KMS-11 (cell line): ENCODE data around the gene TMEM59.
A peak's percentile ranks its signal among the peaks of the same experiment; 100 is the strongest.

Experiments
- H2AFZ ChIP-seq: fragments of 200-600 bp; sonication (generic); 2 replicates; pipeline ENCODE4 v1.6.1; 2016; ENCODE audit warnings: antibody characterized with exemption, mixed run types, low read depth
- H3K27ac ChIP-seq: fragments of 200-600 bp; sonication (generic); 2 replicates; pipeline ENCODE4 v1.6.1; 2016; ENCODE audit warnings: mild to moderate bottlenecking, mixed run types
- H3K27me3 ChIP-seq: fragments of 200-600 bp; sonication (generic); 2 replicates; pipeline ENCODE4 v1.6.1; 2017; ENCODE audit warnings: mild to moderate bottlenecking, low read depth, mixed run types, moderate library complexity; ENCODE audit not compliant: insufficient read depth
- H3K36me3 ChIP-seq: fragments of 200-600 bp; sonication (generic); 2 replicates; pipeline ENCODE4 v1.6.1; 2017; ENCODE audit warnings: mild to moderate bottlenecking, mixed run types; ENCODE audit not compliant: insufficient read depth
- H3K4me1 ChIP-seq: fragments of 200-600 bp; sonication (generic); 2 replicates; pipeline ENCODE4 v1.6.1; 2016; ENCODE audit warnings: mild to moderate bottlenecking, low read depth, mixed run types; ENCODE audit not compliant: poor library complexity, severe bottlenecking
- H3K4me2 ChIP-seq: fragments of 200-600 bp; sonication (generic); 2 replicates; pipeline ENCODE4 v1.7.0; 2016; ENCODE audit warnings: mild to moderate bottlenecking, mixed run types
- H3K4me3 ChIP-seq: fragments of 200-600 bp; sonication (generic); IDR thresholded peaks from 2 replicates; pipeline ENCODE4 v1.6.1; 2017; ENCODE audit warnings: low read depth, low read length, mixed read lengths; ENCODE audit not compliant: insufficient read depth
- H3K79me2 ChIP-seq: fragments of 200-600 bp; sonication (generic); 2 replicates; pipeline ENCODE4 v1.6.1; 2016; ENCODE audit warnings: low read depth, mixed run types; ENCODE audit not compliant: insufficient read depth
- H3K9ac ChIP-seq: fragments of 200-600 bp; sonication (generic); 2 replicates; pipeline ENCODE4 v1.6.1; 2016; ENCODE audit warnings: mild to moderate bottlenecking, mixed run types
- H4K20me1 ChIP-seq: fragments of 200-600 bp; sonication (generic); 2 replicates; pipeline ENCODE4 v1.6.1; 2016; ENCODE audit warnings: mild to moderate bottlenecking, mixed run types; ENCODE audit not compliant: insufficient read depth
- CTCF ChIP-seq: fragments of 200-600 bp; sonication (generic); conservative IDR thresholded peaks from 2 replicates; pipeline ENCODE4 v1.6.1; 2017; ENCODE audit warnings: low read depth, mild to moderate bottlenecking, antibody characterized with exemption, low read length, moderate library complexity, mixed read lengths

TMEM59 gene

GRCh38 chr1:54052934-54053744 lies at the start of gene TMEM59, which contains the start of gene TCEANC2:
Gene TMEM59, minus strand, starts transcription at chr1:54053204. Its CDS starts 16 bp downstream, at chr1:54053188.
Gene TCEANC2, plus strand, starts transcription at chr1:54053608. Its CDS starts 815 bp downstream, at chr1:54054423.
- peak within 1 kb of the TSS; percentile 80 for H2AFZ ChIP-seq
- H3K4me3 ChIP-seq = peak within 1 kb of the TSS; percentile 98
- peak within 1 kb of the TSS; percentile 64 for H3K4me2 ChIP-seq
- no peaks in the 10 kb centered on the region for H3K36me3 ChIP-seq
- peaks cover 46% of the 10 kb centered on the region for H3K79me2 ChIP-seq
- peaks cover 1% of the 10 kb centered on the region; the same call in 1 of the 2 replicates for H4K20me1 ChIP-seq
- H3K4me1 ChIP-seq = peaks cover 28% of the 10 kb centered on the region
- H3K27ac ChIP-seq = peak within 1 kb of the TSS; percentile 67
- no peaks in the 10 kb centered on the region for H3K27me3 ChIP-seq
- peak within 1 kb of the TSS; percentile 86 for H3K9ac ChIP-seq
- TF ChIP-seq CTCF = no peak

GRCh38 chr1:54100500-54100899 lies 47.5 kb upstream of the TMEM59 start:
- Histone ChIP-seq H3K4me1 (no peaks in the 10 kb centered on the region), H2AFZ (no peak overlapping the region), H4K20me1 (no peaks in the 10 kb centered on the region), H3K4me2 (no peak overlapping the region), H3K27me3 (no peaks in the 10 kb centered on the region), H3K27ac (no peak overlapping the region), H3K4me3 (no peak overlapping the region), H3K36me3 (no peaks in the 10 kb centered on the region), H3K9ac (no peak overlapping the region), H3K79me2 (no peaks in the 10 kb centered on the region)
- TF ChIP-seq CTCF = no peak

- Histone ChIP-seq H3K4me2 (no peak overlapping the region), H3K4me3 (no peak overlapping the region), H3K27ac (no peak overlapping the region), H3K27me3 (no peaks in the 10 kb centered on the region), H2AFZ (no peak overlapping the region), H3K4me1 (no peaks in the 10 kb centered on the region), H3K9ac (no peak overlapping the region), H3K79me2 (no peaks in the 10 kb centered on the region), H4K20me1 (no peaks in the 10 kb centered on the region), H3K36me3 (no peaks in the 10 kb centered on the region)
- TF ChIP-seq CTCF = no peak
Observed at GRCh38 chr1:54099061-54099610, 46.1 kb upstream of the TMEM59 start.

- H3K4me3 ChIP-seq = no peak overlapping the region
- no peaks in the 10 kb centered on the region for H3K4me1 ChIP-seq
- H3K27ac ChIP-seq = no peak overlapping the region
- TF ChIP-seq CTCF = no peak
- no peak overlapping the region for H3K4me2 ChIP-seq
- H2AFZ ChIP-seq = no peak overlapping the region
- H3K9ac ChIP-seq = no peak overlapping the region
- H3K27me3 ChIP-seq = no peaks in the 10 kb centered on the region
- H4K20me1 ChIP-seq = no peaks in the 10 kb centered on the region
- H3K79me2 ChIP-seq = no peaks in the 10 kb centered on the region
- no peaks in the 10 kb centered on the region for H3K36me3 ChIP-seq
Observed at GRCh38 chr1:54096877-54097240, 43.9 kb upstream of the TMEM59 start.
